Progenitor cell of endocrine pancreas (in vitro differentiated cells): Measurements from ENCODE around the gene MAVS. TPM values are rescaled to one million over a fixed set of nuclear protein-coding genes. Genes with fewer than 3 reads are reported as not detected.

Experiments
- DNase-seq: peaks from one replicate; pipeline ENCODE4 v3.0.0; 2021; ENCODE audit warnings: low spot score; ENCODE audit not compliant: unreplicated experiment
- H3K27ac Mint-ChIP-seq: 2 replicates; pipeline ENCODE4 v1.8.0; 2021; ENCODE audit warnings: mild to moderate bottlenecking, moderate library complexity, mixed read lengths
- H3K27me3 Mint-ChIP-seq: 2 replicates; pipeline ENCODE4 v1.8.0; 2021; ENCODE audit warnings: mixed read lengths
- H3K36me3 Mint-ChIP-seq: 2 replicates; pipeline ENCODE4 v1.8.0; 2022; ENCODE audit warnings: mixed read lengths; ENCODE audit not compliant: insufficient read depth
- H3K4me1 Mint-ChIP-seq: 2 replicates; pipeline ENCODE4 v1.8.0; 2021; ENCODE audit warnings: low read depth, mixed read lengths
- H3K4me3 Mint-ChIP-seq: 2 replicates; pipeline ENCODE4 v1.8.0; 2021; ENCODE audit warnings: low read depth, mild to moderate bottlenecking, moderate library complexity, mixed read lengths
- H3K9me3 Mint-ChIP-seq: 2 replicates; pipeline ENCODE4 v1.8.0; 2021; ENCODE audit warnings: low read depth, mixed read lengths
- total RNA-seq: library from RNA; stranded (reverse); gene quantifications from 2 replicates; pipeline ENCODE4 v1.2.1, GENCODE V29; 2021
- TF ChIP-seq, protein P1 (sequence below): fragments of 200-600 bp; sonication (generic); IDR thresholded peaks from one replicate; pipeline ENCODE4 v1.5.0; 2021; ENCODE audit warnings: antibody characterized with exemption, mild to moderate bottlenecking; ENCODE audit not compliant: unreplicated experiment

Gene MAVS
- total RNA-seq, 1 donor from 2014 or later: 43.8 TPM

GRCh38 chr20:3815703-3816315 lies 30.8 kb upstream of the MAVS start:
- TF ChIP-seq, protein P1, sequence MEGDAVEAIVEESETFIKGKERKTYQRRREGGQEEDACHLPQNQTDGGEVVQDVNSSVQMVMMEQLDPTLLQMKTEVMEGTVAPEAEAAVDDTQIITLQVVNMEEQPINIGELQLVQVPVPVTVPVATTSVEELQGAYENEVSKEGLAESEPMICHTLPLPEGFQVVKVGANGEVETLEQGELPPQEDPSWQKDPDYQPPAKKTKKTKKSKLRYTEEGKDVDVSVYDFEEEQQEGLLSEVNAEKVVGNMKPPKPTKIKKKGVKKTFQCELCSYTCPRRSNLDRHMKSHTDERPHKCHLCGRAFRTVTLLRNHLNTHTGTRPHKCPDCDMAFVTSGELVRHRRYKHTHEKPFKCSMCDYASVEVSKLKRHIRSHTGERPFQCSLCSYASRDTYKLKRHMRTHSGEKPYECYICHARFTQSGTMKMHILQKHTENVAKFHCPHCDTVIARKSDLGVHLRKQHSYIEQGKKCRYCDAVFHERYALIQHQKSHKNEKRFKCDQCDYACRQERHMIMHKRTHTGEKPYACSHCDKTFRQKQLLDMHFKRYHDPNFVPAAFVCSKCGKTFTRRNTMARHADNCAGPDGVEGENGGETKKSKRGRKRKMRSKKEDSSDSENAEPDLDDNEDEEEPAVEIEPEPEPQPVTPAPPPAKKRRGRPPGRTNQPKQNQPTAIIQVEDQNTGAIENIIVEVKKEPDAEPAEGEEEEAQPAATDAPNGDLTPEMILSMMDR: no peak
- no peak overlapping the region for H3K27ac Mint-ChIP-seq
- H3K9me3 Mint-ChIP-seq: no peaks in the 10 kb centered on the region
- peaks cover 7% of the 10 kb centered on the region for H3K4me1 Mint-ChIP-seq
- H3K36me3 Mint-ChIP-seq: no peaks in the 10 kb centered on the region
- no peak for DNase-seq
- H3K27me3 Mint-ChIP-seq: peaks cover 11% of the 10 kb centered on the region
- no peak overlapping the region for H3K4me3 Mint-ChIP-seq

DNA sequence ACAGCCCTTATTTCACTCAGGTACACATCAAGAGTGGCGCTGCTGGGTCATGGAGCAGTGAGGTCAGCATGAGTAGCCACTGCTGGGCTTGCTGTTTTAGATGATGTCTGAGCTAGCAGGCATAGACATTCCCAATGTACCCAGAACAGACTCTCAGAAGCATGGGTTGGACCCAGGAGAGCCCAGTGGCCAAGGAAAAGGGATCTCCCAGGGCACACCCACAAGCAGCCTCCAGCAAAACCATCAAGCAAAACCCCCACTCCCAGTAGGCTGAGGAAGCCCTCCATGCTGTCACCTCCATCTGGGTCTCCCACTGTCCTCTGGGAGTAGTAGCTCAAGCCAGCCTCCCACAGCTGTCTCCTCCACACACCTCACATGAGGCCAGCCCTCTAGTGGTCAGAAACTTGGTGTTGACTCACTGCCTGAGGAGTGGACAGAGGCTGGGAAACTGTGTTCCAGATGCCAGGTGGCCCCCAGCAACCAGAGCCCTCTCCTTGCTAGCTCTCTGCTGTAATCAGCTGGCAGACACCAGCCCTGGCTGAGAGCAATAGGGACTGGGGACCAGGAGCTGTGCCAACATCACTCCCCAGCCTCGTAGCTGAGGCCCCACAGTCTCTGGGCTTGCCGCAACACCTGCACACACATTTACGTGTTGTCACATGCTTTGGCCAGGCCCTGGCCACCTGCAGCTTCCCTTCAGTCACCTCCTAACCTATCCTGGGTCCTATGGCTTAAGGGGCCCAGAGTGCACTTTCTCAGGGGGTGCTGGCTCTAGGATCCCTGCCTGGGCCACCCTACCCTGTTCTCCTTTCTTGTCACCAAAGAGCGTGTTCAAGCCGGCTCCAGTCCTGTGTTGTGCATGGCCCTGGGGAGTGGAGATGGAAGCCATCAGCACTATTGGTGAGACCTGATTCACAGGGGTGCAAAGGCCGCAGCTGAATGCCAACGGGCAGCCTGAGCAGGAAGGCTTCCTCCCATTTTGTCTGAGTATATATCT lies 28.2 kb upstream of the MAVS start:
- Mint-ChIP-seq H3K4me3 (peak overlapping the region; percentile 45), H3K27me3 (peaks cover 9% of the 10 kb centered on the region)
- TF ChIP-seq, protein P1: peak; percentile 78

GRCh38 chr20:3819411-3820047 lies 27.1 kb upstream of the MAVS start:
- no peak for DNase-seq
- no peaks in the 10 kb centered on the region for H3K36me3 Mint-ChIP-seq
- peak overlapping the region; percentile 85 for H3K4me3 Mint-ChIP-seq
- peaks cover 9% of the 10 kb centered on the region for H3K27me3 Mint-ChIP-seq
- H3K9me3 Mint-ChIP-seq: no peaks in the 10 kb centered on the region
- H3K4me1 Mint-ChIP-seq: peaks cover 12% of the 10 kb centered on the region
- TF ChIP-seq, protein P1: no peak
- H3K27ac Mint-ChIP-seq: peak overlapping the region; percentile 92

More for the DNA sequence above, 28.2 kb upstream of the MAVS start:
- DNase-seq: peak; percentile 69
- Mint-ChIP-seq H3K27ac (peak overlapping the region; percentile 69), H3K4me1 (peaks cover 12% of the 10 kb centered on the region), H3K9me3 (no peaks in the 10 kb centered on the region), H3K36me3 (no peaks in the 10 kb centered on the region)

- no peaks in the 10 kb centered on the region for H3K9me3 Mint-ChIP-seq
- peak; percentile 93 for DNase-seq
- TF ChIP-seq, protein P1: peak; percentile 99
- H3K4me3 Mint-ChIP-seq: peak within 1 kb of the TSS; percentile 85
- H3K36me3 Mint-ChIP-seq: peaks cover 2% of the 10 kb centered on the region
- H3K27me3 Mint-ChIP-seq: peaks cover 9% of the 10 kb centered on the region
- H3K27ac Mint-ChIP-seq: peak within 1 kb of the TSS; percentile 99
- H3K4me1 Mint-ChIP-seq: peaks cover 12% of the 10 kb centered on the region
Observed at GRCh38 chr20:3820048-3820900, 26.4 kb upstream of the MAVS start, which contains the start of gene AP5S1. AP5S1 (plus strand) TSS chr20:3820547; CDS start chr20:3822118, 1,571 bp downstream.
